Esophagus squamous epithelium (tissue), 4 donors: ENCODE results near the gene PXK.

Experiments
- CTCF ChIP-seq, 6 experiments: fragments of 450-650 bp in 4 of 6; fragments of 200-600 bp in 2 of 6; sonication (generic) in 2 of 6; IDR thresholded peaks; one replicate each; pipeline ENCODE4 v1.5.1; 2016 to 2019; ENCODE audit warnings: antibody characterized with exemption in 6 of 6, mild to moderate bottlenecking in 4 of 6, moderate library complexity in 4 of 6
- POLR2A ChIP-seq, 4 donors: fragments of 450-650 bp; IDR thresholded peaks; one replicate each; pipeline ENCODE4 v1.6.1; 2017; ENCODE audit warnings: antibody characterized with exemption in 4 of 4, mild to moderate bottlenecking in 4 of 4, moderate library complexity in 3 of 4

GRCh38 chr3:58323529-58324390 lies 8.9 kb upstream of the PXK start:
- TF ChIP-seq CTCF (IDR thresholded peaks at IDR 0.05): no peak
- TF ChIP-seq POLR2A (IDR thresholded peaks at IDR 0.05): no peak
